GM19238 (cell line): Measurements from ENCODE around the gene ASB7.
"Not testable (repeated sequence)": the region's sequence is repeated elsewhere in the genome, so short reads cannot be mapped to it uniquely, and the experiment has no call there.

Experiments
- DNase-seq: peaks from one replicate; pipeline ENCODE4 v3.0.0; 2011; ENCODE audit warnings: low spot score; ENCODE audit not compliant: insufficient read length

Gene ASB7

DNA sequence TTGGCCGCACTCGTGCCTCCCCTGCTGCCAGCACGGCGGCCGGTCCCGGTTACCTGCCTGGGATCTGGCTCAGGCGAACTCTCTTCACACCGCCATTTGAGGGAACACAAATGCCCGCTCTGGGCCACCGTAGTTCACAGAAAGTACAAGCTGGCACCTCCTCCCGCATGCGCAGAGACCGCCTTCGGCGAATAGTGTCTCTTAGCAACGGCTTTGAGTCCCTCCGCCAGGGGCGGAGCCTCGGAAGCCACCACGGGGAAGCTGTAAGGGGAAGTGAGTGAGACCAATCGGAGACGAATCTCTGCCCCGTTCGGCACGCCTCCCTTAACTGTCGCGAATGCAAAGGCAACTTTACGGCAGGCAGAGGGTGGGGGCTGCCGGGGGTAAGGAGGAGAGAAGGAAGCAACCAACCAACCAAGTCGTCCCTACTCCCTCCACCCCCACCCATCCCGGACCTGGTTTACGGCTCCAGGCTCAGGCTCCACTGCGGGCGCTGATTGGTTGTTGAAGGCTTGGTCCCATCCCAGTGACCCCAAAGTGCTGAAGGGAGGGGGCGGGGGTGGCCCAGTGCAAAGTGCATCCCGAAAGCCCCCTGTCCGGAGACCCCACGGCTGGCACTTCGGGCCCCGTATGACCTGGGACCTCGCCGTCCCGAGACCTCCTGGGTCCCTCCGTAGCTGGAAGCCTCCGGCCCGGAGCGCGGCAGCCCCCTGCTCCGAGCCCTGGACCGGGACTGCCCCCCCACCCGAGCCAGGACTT lies at the start of gene ASB7, which contains the start of gene LINS1:
TSS of gene ASB7 (plus strand) at position 526 of the 759 bp plus-strand sequence. CDS start 9,628 bp downstream, outside the sequence.
TSS of gene LINS1 (minus strand) at position 121 of the 759 bp plus-strand sequence. CDS start 21,342 bp downstream, outside the sequence.
- peak; percentile 70 for DNase-seq

GRCh38 chr15:100553468-100553867 lies 48.9 kb upstream of the ASB7 start:
- DNase-seq: no peak

DNA sequence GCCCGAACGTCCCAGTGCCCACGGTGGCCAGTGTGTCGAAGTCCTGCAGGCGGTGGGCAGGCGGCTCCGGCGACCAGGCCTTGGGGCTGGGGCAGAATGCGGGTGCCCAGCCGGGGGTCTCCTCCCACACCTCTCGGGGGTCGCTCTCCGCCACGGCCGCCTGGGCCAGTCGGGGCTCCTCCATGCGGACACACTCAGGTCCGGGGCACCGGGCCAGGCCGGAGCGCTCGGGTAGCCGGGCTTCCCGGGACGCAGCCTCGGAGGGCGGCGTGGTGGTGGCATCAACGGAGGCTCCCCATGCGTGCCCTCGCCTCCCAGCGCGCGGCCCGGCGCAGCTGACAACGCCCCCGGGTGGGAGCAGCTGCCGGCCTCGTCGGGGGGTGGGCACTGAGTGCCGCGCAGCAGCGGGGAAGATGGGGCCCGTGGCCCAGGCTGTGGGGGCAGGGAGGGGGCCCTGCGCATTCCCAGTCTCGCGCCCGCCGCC lies 43.6 kb upstream of the ASB7 start:
- no peak for DNase-seq

DNA sequence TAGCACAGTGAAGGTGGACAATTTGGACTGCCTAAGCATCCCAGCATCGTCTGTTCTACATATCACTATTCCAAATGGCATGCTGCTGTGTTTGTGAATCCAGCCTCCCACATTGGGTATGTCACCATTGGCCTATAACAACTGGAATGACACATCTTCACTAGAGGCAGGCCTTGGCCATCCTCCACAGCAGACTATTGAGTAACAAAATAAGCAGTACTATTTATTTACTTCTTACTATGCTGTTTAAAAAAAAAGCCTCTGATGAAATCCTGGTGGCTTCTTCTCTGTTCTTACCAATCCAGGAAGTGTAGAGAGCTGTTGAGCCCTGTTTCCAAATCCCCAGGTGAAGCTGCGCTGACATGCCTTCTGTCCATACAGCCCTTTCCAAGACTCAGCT lies 43.1 kb upstream of the ASB7 start:
- no peak for DNase-seq

- no peak for DNase-seq
Observed at GRCh38 chr15:100560323-100560722, 42.1 kb upstream of the ASB7 start.

- DNase-seq: no peak
Observed at GRCh38 chr15:100565591-100565990, 36.8 kb upstream of the ASB7 start.

DNA sequence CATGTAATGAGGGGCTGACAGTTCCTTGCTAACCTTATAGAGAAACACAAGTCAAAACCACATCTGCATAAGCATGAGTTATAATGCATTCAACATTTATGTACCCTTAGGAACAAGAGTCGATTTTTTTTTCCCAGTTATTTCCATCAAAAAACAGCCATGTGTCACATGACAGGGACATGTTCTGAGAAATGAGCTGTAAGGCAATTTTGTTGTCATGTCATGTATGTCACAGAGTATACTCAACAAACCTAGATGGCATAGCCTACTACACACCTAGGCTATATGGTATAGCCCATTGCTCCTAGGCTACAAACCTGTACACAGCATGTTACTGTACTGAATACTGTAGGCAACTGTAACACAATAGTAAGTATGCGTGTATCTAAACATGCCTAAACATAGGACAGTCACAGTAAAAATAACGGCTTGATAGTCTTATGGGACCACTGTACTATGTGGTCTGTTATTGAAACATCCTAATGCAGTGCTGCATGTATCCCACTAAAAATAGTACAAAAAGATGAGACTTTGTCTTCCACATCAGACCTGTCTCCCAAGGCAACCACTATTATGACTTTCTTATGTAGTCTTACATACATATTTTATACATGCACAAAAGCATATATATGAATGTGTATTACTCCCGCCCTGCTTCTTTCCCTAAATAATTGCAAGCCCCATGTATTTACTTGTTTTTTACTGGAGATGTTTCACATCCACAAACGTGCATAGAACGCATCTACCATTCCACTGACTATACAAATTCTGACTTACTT lies 35.4 kb upstream of the ASB7 start:
- DNase-seq: no peak

- DNase-seq: no peak
Observed at GRCh38 chr15:100569391-100569790, 33.0 kb upstream of the ASB7 start.

DNA sequence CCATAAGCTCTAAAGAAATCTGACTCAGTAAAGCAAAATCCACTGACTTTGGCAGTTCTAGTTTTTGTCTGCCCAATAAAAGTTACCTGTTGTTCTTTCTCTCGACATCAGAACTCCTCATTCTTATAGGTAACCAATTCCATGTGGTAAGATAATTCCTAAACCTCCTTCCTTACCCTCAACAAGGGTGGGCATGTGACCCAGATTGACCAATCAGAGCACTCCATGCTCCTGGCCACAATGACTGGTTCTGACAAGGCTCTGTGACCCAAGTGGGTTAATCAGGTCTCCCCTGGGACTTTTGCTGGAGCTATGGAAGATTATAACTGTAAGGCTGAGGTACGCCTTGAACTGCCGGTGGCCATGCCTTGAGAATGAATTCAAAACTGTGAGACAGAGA lies 32.1 kb upstream of the ASB7 start:
- DNase-seq: no peak

- peak; percentile 19 for DNase-seq
Observed at GRCh38 chr15:100570735-100571313, 31.6 kb upstream of the ASB7 start.

- DNase-seq: no peak
Observed at GRCh38 chr15:100571592-100572167, 30.7 kb upstream of the ASB7 start.

DNA sequence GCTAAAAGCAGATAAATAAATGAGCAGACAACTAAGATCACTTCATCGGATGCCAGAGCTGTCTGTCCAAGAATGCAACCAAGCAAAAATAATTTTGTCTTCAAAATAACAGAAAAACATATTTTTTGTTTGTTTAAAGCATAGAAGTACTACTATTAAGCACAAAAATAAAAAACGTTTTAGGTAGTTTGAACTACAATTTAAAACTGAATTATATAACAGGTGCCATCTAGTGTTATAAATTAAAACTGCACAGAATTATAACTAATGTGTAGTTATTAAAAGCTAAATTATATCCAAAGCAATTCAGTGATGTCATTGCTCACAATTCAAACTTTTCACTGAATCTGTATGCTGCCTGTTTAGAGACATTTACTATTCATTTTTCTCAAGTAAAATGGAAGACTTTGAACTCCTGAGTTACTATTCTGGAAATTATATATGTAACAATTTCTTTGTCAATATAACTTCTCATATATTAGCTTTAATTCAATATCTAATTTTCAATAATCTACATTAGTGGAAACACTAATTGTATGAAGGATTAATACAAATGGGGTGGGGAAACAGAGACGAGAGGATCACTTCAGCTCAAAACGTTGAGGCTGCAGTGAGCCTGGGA lies 29.9 kb upstream of the ASB7 start:
- DNase-seq: no peak

DNA sequence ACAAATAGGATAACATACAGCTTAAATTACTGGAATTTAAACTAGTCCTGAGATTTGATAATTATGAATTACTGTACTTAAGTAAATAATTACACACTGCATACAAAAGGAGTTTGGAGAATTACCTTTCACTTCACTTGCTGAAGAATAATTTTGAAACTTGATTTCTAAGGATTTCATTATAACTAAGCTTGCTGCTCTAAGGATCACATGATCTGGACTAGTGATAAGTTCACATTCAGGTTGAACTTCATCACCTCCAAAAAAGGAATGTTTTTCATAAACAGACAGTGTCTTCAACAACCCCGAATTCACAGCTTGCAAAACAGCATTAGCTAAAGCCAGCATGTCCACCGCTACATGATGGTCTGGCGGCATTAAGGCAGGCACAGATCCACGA lies 28.9 kb upstream of the ASB7 start:
- DNase-seq: no peak

- no peak for DNase-seq
Observed at GRCh38 chr15:100580414-100580813, 22.0 kb upstream of the ASB7 start.

DNA sequence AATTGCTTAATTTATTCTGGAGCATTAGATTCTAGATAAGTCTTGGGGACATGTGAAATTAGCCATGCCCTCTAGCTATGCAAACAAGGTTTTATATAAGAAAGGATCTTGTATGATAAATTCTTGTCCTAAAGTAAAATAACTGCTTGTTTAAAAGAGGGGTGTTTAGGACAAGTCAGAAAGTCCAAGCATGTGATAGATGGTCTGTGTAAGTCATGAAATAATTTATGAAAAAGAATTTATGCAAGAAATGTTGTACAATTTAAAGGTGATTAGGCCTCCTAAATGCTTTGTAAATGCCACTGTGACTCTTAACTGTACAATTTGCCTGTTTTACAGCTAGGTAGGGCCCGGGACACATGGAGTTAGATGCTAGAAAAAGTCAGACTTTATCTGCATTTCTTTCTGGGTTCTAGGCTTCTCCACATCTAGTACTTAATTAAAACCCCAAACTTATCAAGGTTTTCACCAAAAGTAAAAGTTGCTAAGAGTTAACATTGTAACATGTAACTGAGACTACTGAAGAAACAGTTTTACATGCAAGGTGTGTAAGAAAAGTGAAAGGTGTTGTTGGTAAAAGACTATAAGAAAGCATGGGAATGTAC lies 13.6 kb upstream of the ASB7 start:
- DNase-seq: no peak

- DNase-seq: not testable (repeated sequence)
Observed at GRCh38 chr15:100591163-100591562, 11.2 kb upstream of the ASB7 start.

DNA sequence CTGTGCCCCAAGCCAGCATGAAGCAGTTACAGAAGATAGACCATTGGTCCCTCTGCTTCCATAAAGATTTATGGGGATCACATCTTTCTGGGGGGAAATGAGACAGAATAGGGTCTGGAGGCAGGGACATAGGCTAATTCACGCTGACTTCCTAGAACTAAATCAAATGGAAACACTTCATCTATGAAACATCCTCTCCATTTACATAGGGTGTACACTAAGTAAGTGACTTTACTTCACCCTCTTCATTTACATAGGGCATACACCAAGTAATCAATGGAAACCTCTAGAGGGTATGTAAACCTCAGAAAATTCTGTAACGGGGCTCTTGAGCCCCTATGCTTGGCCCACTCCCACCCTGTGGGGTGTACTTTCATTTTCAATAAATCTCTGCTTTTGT lies 10.6 kb upstream of the ASB7 start:
- no peak for DNase-seq

DNA sequence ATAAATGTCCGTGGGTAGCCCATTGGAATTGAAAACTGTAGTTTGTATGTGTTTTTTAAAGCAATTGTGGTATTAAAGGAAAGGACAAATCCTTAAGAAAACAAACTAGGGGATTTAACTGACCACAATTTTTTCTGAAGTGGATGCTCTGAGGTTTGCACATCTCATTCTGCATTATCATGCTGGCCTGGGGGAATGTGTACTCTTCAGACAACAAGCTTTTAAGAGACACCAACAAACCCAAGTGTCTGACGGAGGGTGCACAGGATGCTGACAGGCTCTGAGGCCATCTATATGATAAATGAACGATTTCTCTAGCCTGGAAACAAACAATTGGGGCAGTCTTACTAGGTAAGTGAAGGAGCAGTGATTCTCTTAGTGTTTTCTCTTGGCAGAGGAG lies 9.5 kb upstream of the ASB7 start:
- no peak for DNase-seq

GRCh38 chr15:100593431-100593830 lies 9.0 kb upstream of the ASB7 start:
- DNase-seq: no peak

GRCh38 chr15:100595964-100596363 lies 6.4 kb upstream of the ASB7 start:
- no peak for DNase-seq

- peak; percentile 13 for DNase-seq
Observed at GRCh38 chr15:100596792-100597191, 5.6 kb upstream of the ASB7 start.
